ENCODE data around the gene AEBP2.
A peak's percentile ranks its signal among the peaks of the same experiment; 100 is the strongest.
"Not testable (repeated sequence)": the region's sequence is repeated elsewhere in the genome, so short reads cannot be mapped to it uniquely, and the experiment has no call there.

Gene AEBP2

GRCh38 chr12:19439059-19440018 lies at the start of gene AEBP2:
Gene AEBP2, plus strand, starts transcription at chr12:19439492. Its CDS starts 208 bp downstream, at chr12:19439700.
- peak; percentile 81 for DNase-seq (ENCODE audit: low read depth)

- DNase-seq (ENCODE audit: low read depth): no peak
These were observed 49.2 kb upstream of the AEBP2 start for GRCh38 chr12:19390051-19390598.

- not testable (repeated sequence) for DNase-seq (ENCODE audit: low read depth)
These were observed 46.6 kb upstream of the AEBP2 start for GRCh38 chr12:19392644-19393043.

- DNase-seq (ENCODE audit: low read depth): no peak
These were observed 44.9 kb upstream of the AEBP2 start for GRCh38 chr12:19394385-19394784.

GRCh38 chr12:19397534-19397933 lies 41.8 kb upstream of the AEBP2 start:
- no peak for DNase-seq (ENCODE audit: low read depth)

GRCh38 chr12:19398376-19399363 lies 40.6 kb upstream of the AEBP2 start:
- no peak for DNase-seq (ENCODE audit: low read depth)

GRCh38 chr12:19400649-19401285 lies 38.5 kb upstream of the AEBP2 start:
- not testable (repeated sequence) for DNase-seq (ENCODE audit: low read depth)

GRCh38 chr12:19402211-19402610 lies 37.1 kb upstream of the AEBP2 start:
- no peak for DNase-seq (ENCODE audit: low read depth)

- DNase-seq (ENCODE audit: low read depth): no peak
These were observed 36.4 kb upstream of the AEBP2 start for GRCh38 chr12:19402743-19403431.

GRCh38 chr12:19404242-19404880 lies 34.9 kb upstream of the AEBP2 start:
- DNase-seq (ENCODE audit: low read depth): no peak

- DNase-seq (ENCODE audit: low read depth): no peak
These were observed 29.9 kb upstream of the AEBP2 start for GRCh38 chr12:19409376-19409775.

- no peak for DNase-seq (ENCODE audit: low read depth)
These were observed 29.1 kb upstream of the AEBP2 start for GRCh38 chr12:19410211-19410610.

- DNase-seq (ENCODE audit: low read depth): no peak
These were observed 28.6 kb upstream of the AEBP2 start for GRCh38 chr12:19410629-19411185.

GRCh38 chr12:19411234-19412204 lies 27.8 kb upstream of the AEBP2 start:
- no peak for DNase-seq (ENCODE audit: low read depth)

- no peak for DNase-seq (ENCODE audit: low read depth)
These were observed 26.4 kb upstream of the AEBP2 start for GRCh38 chr12:19412844-19413243.

GRCh38 chr12:19413582-19413981 lies 25.7 kb upstream of the AEBP2 start:
- not testable (repeated sequence) for DNase-seq (ENCODE audit: low read depth)

- no peak for DNase-seq (ENCODE audit: low read depth)
These were observed 23.7 kb upstream of the AEBP2 start for GRCh38 chr12:19415563-19415962.

- no peak for DNase-seq (ENCODE audit: low read depth)
These were observed 20.2 kb upstream of the AEBP2 start for GRCh38 chr12:19419086-19419485.
